Activated CD8-positive, alpha-beta T cell treated with anti-CD3 and anti-CD28 coated beads, Interleukin-2, amount 10 ng/mL, durations not matched to agents 7 days and 5 days (primary cell): Measurements from ENCODE around the gene NXPE3. TPM values are rescaled to one million over a fixed set of nuclear protein-coding genes. Genes with fewer than 3 reads are reported as not detected.
A peak's percentile ranks its signal among the peaks of the same experiment; 100 is the strongest.

ENCODE experiments used
- ATAC-seq: fragments of 150-1000 bp; cut with Tn5 transposase; one replicate; pipeline ENCODE4 v1.10.0; 2021; ENCODE audit warnings: moderate library complexity
- CTCF ChIA-PET: fragments of 350-600 bp; sonication (Branson Sonifier 250); formaldehyde crosslinking; loops from one replicate; lab custom pipeline; 2021; ENCODE audit warnings: antibody characterized with exemption; lab: Charles Lee
- POLR2A ChIA-PET: fragments of 350-600 bp; sonication (Branson Sonifier 250); formaldehyde crosslinking; loops from one replicate; lab custom pipeline; 2021; ENCODE audit warnings: antibody characterized with exemption; lab: Charles Lee
- DNase-seq: peaks from one replicate; pipeline ENCODE4 v3.0.0-alpha.2; 2020
- H3K27ac Mint-ChIP-seq: one replicate; pipeline ENCODE4 v1.8.0; 2021; ENCODE audit warnings: mild to moderate bottlenecking, mixed read lengths
- H3K27me3 Mint-ChIP-seq: one replicate; pipeline ENCODE4 v1.8.0; 2021; ENCODE audit warnings: low read depth, mixed read lengths
- H3K36me3 Mint-ChIP-seq: one replicate; pipeline ENCODE4 v1.8.0; 2021; ENCODE audit warnings: low read depth, mixed read lengths
- H3K4me1 Mint-ChIP-seq: one replicate; pipeline ENCODE4 v1.8.0; 2021; ENCODE audit warnings: low read depth, mixed read lengths
- H3K4me3 Mint-ChIP-seq: one replicate; pipeline ENCODE4 v1.8.0; 2021; ENCODE audit warnings: mild to moderate bottlenecking, mixed read lengths
- H3K9me3 Mint-ChIP-seq: one replicate; pipeline ENCODE4 v1.8.0; 2022; ENCODE audit warnings: mixed read lengths; ENCODE audit not compliant: insufficient read depth
- total RNA-seq, 2 experiments: library from RNA; stranded (reverse); gene quantifications; one replicate each; pipeline ENCODE4 v1.2.3, GENCODE V29; 2021

The NXPE3 gene
- total RNA-seq, 2 experiments from 2014 or later: 25.7 to 29.5 TPM

GRCh38 chr3:101803173-101803782 is 24.3 kb downstream of the NXPE3 start:
- peaks cover 39% of the 10 kb centered on the region for H3K36me3 Mint-ChIP-seq
- no peak overlapping the region for H3K4me3 Mint-ChIP-seq
- H3K4me1 Mint-ChIP-seq: peaks cover 11% of the 10 kb centered on the region
- H3K9me3 Mint-ChIP-seq: no peaks in the 10 kb centered on the region
- DNase-seq: peak; percentile 82
- POLR2A ChIA-PET: interaction anchor here (0.6 to 1.2 kb wide), 3 partner anchors 11 to 1412 kb away, joined by 3 to 7 read pairs (median 7); partner anchors contain the start of gene NFKBIZ
- no peaks in the 10 kb centered on the region for H3K27me3 Mint-ChIP-seq
- H3K27ac Mint-ChIP-seq: peak overlapping the region; percentile 39
- CTCF ChIA-PET: interaction anchor here (0.6 to 7.0 kb wide), 42 partner anchors 8 to 733 kb away, joined by 3 to 132 read pairs (median 4); partner anchors contain the start of genes CEP97, NFKBIZ, NXPE3 and PCNP
- ATAC-seq: peak; percentile 99

DNA sequence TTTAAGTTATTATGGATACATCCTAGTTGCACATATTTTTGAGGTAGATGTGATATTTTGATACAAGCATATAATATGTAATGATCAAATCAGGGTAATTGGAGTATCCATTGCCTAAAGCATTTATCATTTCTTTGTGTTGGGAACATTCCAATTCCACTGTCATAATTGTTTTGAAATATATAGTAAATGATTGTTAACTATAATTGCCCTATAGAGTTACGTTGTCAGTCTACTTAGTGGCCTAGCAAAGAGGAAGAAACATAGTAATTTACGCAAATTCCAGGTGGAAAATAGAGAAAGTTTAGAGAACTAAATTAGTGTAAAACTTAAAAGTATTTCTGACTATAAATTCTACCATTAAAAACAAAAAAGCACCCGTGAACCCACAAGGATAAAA is 24.9 kb downstream of the NXPE3 start:
- no peak for ATAC-seq
- Mint-ChIP-seq H3K27ac (no peak overlapping the region), H3K4me3 (no peak overlapping the region), H3K9me3 (no peaks in the 10 kb centered on the region), H3K36me3 (peaks cover 38% of the 10 kb centered on the region), H3K4me1 (peaks cover 17% of the 10 kb centered on the region), H3K27me3 (no peaks in the 10 kb centered on the region)
- ChIA-PET POLR2A (no interaction called here), CTCF (interaction anchor here (0.7 to 7.0 kb wide), 8 partner anchors 10 to 421 kb away, joined by 3 to 132 read pairs (median 8); no protein-coding TSS in a partner anchor)
- DNase-seq: no peak

- ATAC-seq (no peak), DNase-seq (no peak)
- Mint-ChIP-seq H3K27ac (no peak overlapping the region), H3K27me3 (no peaks in the 10 kb centered on the region), H3K4me1 (peaks cover 41% of the 10 kb centered on the region), H3K9me3 (no peaks in the 10 kb centered on the region), H3K4me3 (no peak overlapping the region), H3K36me3 (peaks cover 41% of the 10 kb centered on the region)
- CTCF ChIA-PET: interaction anchor here (1.2 to 8.9 kb wide), 6 partner anchors 31 to 730 kb away, joined by 3 to 230 read pairs (median 64); no protein-coding TSS in a partner anchor
- POLR2A ChIA-PET: interaction anchor here (2.3 kb wide), 1 partner anchor 21 kb away, joined by 6 read pairs; no protein-coding TSS in a partner anchor
Observed at GRCh38 chr3:101806491-101806890, 27.5 kb downstream of the NXPE3 start.

- Mint-ChIP-seq H3K4me1 (peaks cover 46% of the 10 kb centered on the region), H3K9me3 (no peaks in the 10 kb centered on the region), H3K27me3 (no peaks in the 10 kb centered on the region), H3K36me3 (peaks cover 35% of the 10 kb centered on the region), H3K27ac (no peak overlapping the region), H3K4me3 (no peak overlapping the region)
- CTCF ChIA-PET: interaction anchor here (0.7 to 8.9 kb wide), 9 partner anchors 16 to 728 kb away, joined by 3 to 230 read pairs (median 4); partner anchors contain the start of gene NFKBIZ
- DNase-seq (no peak), ATAC-seq (no peak)
- POLR2A ChIA-PET: interaction anchor here (0.6 to 2.3 kb wide), 4 partner anchors 20 to 421 kb away, joined by 3 to 11 read pairs (median 4); partner anchors contain the start of gene NFKBIZ
Observed at GRCh38 chr3:101807888-101808287, 28.9 kb downstream of the NXPE3 start.

DNA sequence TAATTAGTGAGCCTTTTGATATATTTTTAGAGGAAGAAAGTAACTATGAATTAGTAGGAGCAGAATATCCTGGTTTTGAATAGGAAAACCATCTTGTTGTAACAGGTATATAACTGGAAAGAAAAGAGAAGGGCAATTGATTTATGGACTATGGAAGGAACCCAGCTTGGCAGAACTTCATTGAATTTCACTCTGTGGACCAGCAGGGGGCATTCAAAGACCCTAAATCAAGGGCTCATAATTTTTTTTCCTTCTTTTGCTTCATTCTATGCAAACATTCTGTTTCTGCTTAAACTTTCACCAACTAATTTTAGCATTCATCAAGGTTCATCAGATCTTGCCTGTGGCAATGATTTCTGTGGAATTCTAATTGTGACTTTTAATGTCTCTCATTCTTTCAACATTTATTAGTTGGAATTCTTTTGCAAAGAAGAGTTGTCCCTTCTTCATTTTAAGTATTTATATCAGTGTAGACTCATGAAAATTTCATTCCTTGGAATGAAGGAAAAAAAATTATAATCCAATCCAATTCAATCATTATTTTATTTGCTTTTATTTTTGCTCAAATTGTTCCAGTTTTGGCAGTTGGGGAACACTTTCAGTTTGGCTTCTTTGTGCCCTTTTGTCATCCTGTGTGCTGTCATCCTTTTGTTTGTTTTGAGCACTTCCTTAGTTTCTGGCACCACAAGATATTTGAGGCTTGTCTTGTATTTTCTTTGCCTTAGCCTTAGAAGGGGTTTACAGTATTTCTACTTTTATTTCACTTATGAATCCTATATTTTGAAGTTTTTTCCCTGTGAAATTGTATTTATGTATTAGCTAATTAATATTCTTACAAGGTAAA is 30.4 kb downstream of the NXPE3 start:
- Mint-ChIP-seq H3K36me3 (peaks cover 23% of the 10 kb centered on the region), H3K27me3 (no peaks in the 10 kb centered on the region), H3K4me3 (peak overlapping the region; percentile 16), H3K9me3 (no peaks in the 10 kb centered on the region), H3K4me1 (peaks cover 52% of the 10 kb centered on the region), H3K27ac (peak overlapping the region; percentile 50)
- peak; percentile 74 for ATAC-seq
- CTCF ChIA-PET: interaction anchor here (0.6 to 8.9 kb wide), 20 partner anchors 8 to 727 kb away, joined by 3 to 230 read pairs (median 4); partner anchors contain the start of gene NFKBIZ
- POLR2A ChIA-PET: interaction anchor here (0.6 to 3.9 kb wide), 3 partner anchors 18 to 74 kb away, joined by 3 to 23 read pairs (median 3); partner anchors contain the start of gene NFKBIZ
- peak; percentile 60 for DNase-seq

- Mint-ChIP-seq H3K27me3 (no peaks in the 10 kb centered on the region), H3K4me3 (no peak overlapping the region), H3K36me3 (peaks cover 19% of the 10 kb centered on the region), H3K9me3 (no peaks in the 10 kb centered on the region), H3K27ac (peak overlapping the region; percentile 8), H3K4me1 (peaks cover 55% of the 10 kb centered on the region)
- peak; percentile 14 for ATAC-seq
- ChIA-PET POLR2A (interaction anchor here (0.6 to 3.9 kb wide), 5 partner anchors 17 to 1010 kb away, joined by 3 to 23 read pairs (median 3); partner anchors contain the start of gene NFKBIZ), CTCF (interaction anchor here (0.8 to 8.9 kb wide), 16 partner anchors 8 to 726 kb away, joined by 3 to 230 read pairs (median 5); partner anchors contain the start of gene NFKBIZ)
- DNase-seq: no peak
Observed at GRCh38 chr3:101810022-101810418, 31.0 kb downstream of the NXPE3 start.

- ChIA-PET POLR2A (interaction anchor here (0.7 to 3.9 kb wide), 2 partner anchors 38 to 246 kb away, joined by 3 to 23 read pairs; partner anchors contain the start of gene NFKBIZ), CTCF (interaction anchor here (0.8 to 8.9 kb wide), 10 partner anchors 9 to 418 kb away, joined by 3 to 230 read pairs (median 3); partner anchors contain the start of gene NFKBIZ)
- no peaks in the 10 kb centered on the region for H3K9me3 Mint-ChIP-seq
- H3K36me3 Mint-ChIP-seq: peaks cover 17% of the 10 kb centered on the region
- H3K27me3 Mint-ChIP-seq: no peaks in the 10 kb centered on the region
- ATAC-seq (no peak), DNase-seq (no peak)
- H3K27ac Mint-ChIP-seq: no peak overlapping the region
- peaks cover 52% of the 10 kb centered on the region for H3K4me1 Mint-ChIP-seq
- no peak overlapping the region for H3K4me3 Mint-ChIP-seq
Observed at GRCh38 chr3:101811875-101812274, 32.9 kb downstream of the NXPE3 start.

DNA sequence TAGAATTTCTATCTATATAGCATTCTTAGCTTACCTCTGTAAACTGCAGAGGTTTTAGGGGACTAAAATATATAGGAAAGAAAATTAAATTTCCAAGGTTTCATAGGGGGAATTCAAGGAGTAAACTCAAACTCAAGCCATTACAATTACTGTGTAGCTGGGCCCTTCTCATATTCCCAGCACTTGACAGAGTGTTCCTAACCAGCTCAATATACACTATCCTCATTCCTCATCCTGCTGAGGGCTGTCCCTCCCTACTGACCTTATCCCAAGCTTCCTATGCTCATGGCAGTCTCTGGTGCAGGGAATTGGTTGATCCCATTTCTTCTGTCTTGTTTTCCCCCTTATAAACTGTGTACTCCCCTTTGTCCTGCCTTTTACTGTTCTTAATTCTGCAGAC is 33.9 kb downstream of the NXPE3 start:
- H3K4me3 Mint-ChIP-seq: no peak overlapping the region
- no peaks in the 10 kb centered on the region for H3K9me3 Mint-ChIP-seq
- no peak overlapping the region for H3K27ac Mint-ChIP-seq
- ATAC-seq: no peak
- DNase-seq: no peak
- ChIA-PET CTCF (interaction anchor here (0.8 to 8.9 kb wide), 11 partner anchors 8 to 417 kb away, joined by 3 to 230 read pairs (median 6); partner anchors contain the start of gene NFKBIZ), POLR2A (no interaction called here)
- no peaks in the 10 kb centered on the region for H3K27me3 Mint-ChIP-seq
- H3K36me3 Mint-ChIP-seq: peaks cover 24% of the 10 kb centered on the region
- H3K4me1 Mint-ChIP-seq: peaks cover 52% of the 10 kb centered on the region

- ChIA-PET CTCF (interaction anchor here (0.7 to 8.9 kb wide), 19 partner anchors 9 to 722 kb away, joined by 3 to 230 read pairs (median 4); partner anchors contain the start of gene NFKBIZ), POLR2A (interaction anchor here (1.0 to 1.6 kb wide), 4 partner anchors 14 to 411 kb away, joined by 4 to 12 read pairs (median 5); partner anchors contain the start of gene NFKBIZ)
- no peak overlapping the region for H3K27ac Mint-ChIP-seq
- no peak for ATAC-seq
- no peaks in the 10 kb centered on the region for H3K9me3 Mint-ChIP-seq
- peaks cover 46% of the 10 kb centered on the region for H3K4me1 Mint-ChIP-seq
- H3K27me3 Mint-ChIP-seq: no peaks in the 10 kb centered on the region
- peaks cover 31% of the 10 kb centered on the region for H3K36me3 Mint-ChIP-seq
- no peak overlapping the region for H3K4me3 Mint-ChIP-seq
- DNase-seq: no peak
Observed at GRCh38 chr3:101813817-101814440, 34.9 kb downstream of the NXPE3 start.

DNA sequence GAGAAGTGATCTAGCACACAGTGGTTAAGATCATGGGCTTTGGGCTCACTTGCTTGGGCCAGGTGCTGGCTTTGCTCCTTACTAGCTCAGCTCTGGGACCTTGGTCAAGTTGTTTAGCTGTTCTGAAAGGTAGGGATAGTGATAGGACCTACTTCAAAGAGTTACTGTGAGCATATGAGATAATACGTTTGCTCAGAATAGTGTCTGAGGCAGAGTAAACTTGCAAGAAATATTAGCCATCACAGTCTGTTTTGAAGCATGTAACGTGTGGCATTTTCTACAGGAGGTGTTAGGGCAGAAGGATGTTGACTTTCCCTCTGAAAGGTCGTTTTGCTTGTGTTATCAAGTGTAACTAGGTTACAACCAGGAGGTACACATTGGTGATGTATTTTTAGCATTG is 35.8 kb downstream of the NXPE3 start:
- no peaks in the 10 kb centered on the region for H3K9me3 Mint-ChIP-seq
- no peak for ATAC-seq
- POLR2A ChIA-PET: interaction anchor here (1.3 to 1.6 kb wide), 2 partner anchors 35 to 411 kb away, joined by 4 to 12 read pairs; partner anchors contain the start of gene NFKBIZ
- H3K27me3 Mint-ChIP-seq: no peaks in the 10 kb centered on the region
- peaks cover 37% of the 10 kb centered on the region for H3K4me1 Mint-ChIP-seq
- DNase-seq: no peak
- H3K27ac Mint-ChIP-seq: no peak overlapping the region
- peaks cover 37% of the 10 kb centered on the region for H3K36me3 Mint-ChIP-seq
- CTCF ChIA-PET: interaction anchor here (0.9 to 8.9 kb wide), 12 partner anchors 9 to 721 kb away, joined by 3 to 230 read pairs (median 9); partner anchors contain the start of gene NFKBIZ
- H3K4me3 Mint-ChIP-seq: no peak overlapping the region
